GM23248 (cell line): Measurements from ENCODE around the gene CCDC197. TPM values are rescaled to one million over a fixed set of nuclear protein-coding genes. Genes with fewer than 3 reads are reported as not detected.

Experiments used
- DNase-seq: peaks from one replicate; pipeline ENCODE4 v3.0.0-alpha.2; 2015
- H2AFZ ChIP-seq: fragments of 200-600 bp; sonication (generic); 2 replicates; pipeline ENCODE4 v1.6.1; 2016; ENCODE audit warnings: antibody characterized with exemption
- H3F3A ChIP-seq: fragments of 200-600 bp; sonication (generic); 2 replicates; pipeline ENCODE4 v1.6.1; 2016; ENCODE audit warnings: mild to moderate bottlenecking, antibody characterized with exemption, mixed run types; ENCODE audit not compliant: insufficient read depth
- H3K27ac ChIP-seq: fragments of 200-600 bp; sonication (generic); 2 replicates; pipeline ENCODE4 v1.5.1; 2016; ENCODE audit warnings: mild to moderate bottlenecking
- H3K27me3 ChIP-seq: fragments of 200-600 bp; sonication (generic); replicated peaks from 2 replicates; pipeline ENCODE4 v1.6.1; 2016; ENCODE audit warnings: mild to moderate bottlenecking; ENCODE audit not compliant: insufficient read depth
- H3K36me3 ChIP-seq: fragments of 200-600 bp; sonication (generic); 2 replicates; pipeline ENCODE4 v1.6.1; 2016; ENCODE audit warnings: low read depth, mild to moderate bottlenecking
- H3K4me1 ChIP-seq: fragments of 200-600 bp; sonication (generic); 2 replicates; pipeline ENCODE4 v1.6.1; 2016; ENCODE audit warnings: mild to moderate bottlenecking; ENCODE audit not compliant: insufficient read depth
- H3K4me2 ChIP-seq: fragments of 200-600 bp; sonication (generic); one replicate; pipeline ENCODE4 v1.6.1; 2016; ENCODE audit warnings: mild to moderate bottlenecking; ENCODE audit not compliant: unreplicated experiment
- H3K4me3 ChIP-seq: fragments of 200-600 bp; sonication (generic); 2 replicates; pipeline ENCODE4 v1.5.1; 2016; ENCODE audit warnings: mild to moderate bottlenecking
- H3K79me2 ChIP-seq: fragments of 200-600 bp; sonication (generic); 2 replicates; pipeline ENCODE4 v1.6.1; 2016; ENCODE audit warnings: mild to moderate bottlenecking; ENCODE audit not compliant: insufficient read depth
- H3K9ac ChIP-seq: fragments of 200-600 bp; sonication (generic); 2 replicates; pipeline ENCODE4 v1.6.1; 2016; ENCODE audit warnings: mild to moderate bottlenecking
- H3K9me2 ChIP-seq: fragments of 200-600 bp; sonication (generic); 2 replicates; pipeline ENCODE4 v1.6.1; 2016; ENCODE audit warnings: mixed run types, mild to moderate bottlenecking, moderate library complexity; ENCODE audit not compliant: insufficient read depth
- H3K9me3 ChIP-seq: fragments of 200-600 bp; sonication (generic); one replicate; pipeline ENCODE4 v1.6.1; 2017; ENCODE audit warnings: low read depth
- H4K20me1 ChIP-seq: fragments of 200-600 bp; sonication (generic); 2 replicates; pipeline ENCODE4 v1.6.0; 2016; ENCODE audit not compliant: insufficient read depth
- EZH2 ChIP-seq: fragments of 200-600 bp; sonication (generic); IDR thresholded peaks from 2 replicates; pipeline ENCODE4 v1.6.1; 2018; ENCODE audit warnings: antibody characterized with exemption, mild to moderate bottlenecking; ENCODE audit not compliant: insufficient read depth, poor library complexity, severe bottlenecking
- EZH2phosphoT487 ChIP-seq: fragments of 200-600 bp; sonication (generic); IDR thresholded peaks from 2 replicates; pipeline ENCODE4 v1.6.1; 2018; ENCODE audit warnings: antibody characterized with exemption, moderate library complexity, mild to moderate bottlenecking, low read depth; ENCODE audit not compliant: insufficient read depth
- WGBS, 2 experiments: methylation state at CpG; one replicate each; pipeline ENCODE4 v1.1.6; 2015 to 2017; ENCODE audit warnings: low lambda C conversion rate in 2 of 2, low coverage in 1 of 2; ENCODE audit errors: missing lambda C conversion rate in 2 of 2; 5-methylcytosine and 5-hydroxymethylcytosine counted together
- in situ Hi-C: fragments of 300-500 bp; cut with MboI; formaldehyde crosslinking; loops from 2 replicates; pipeline ENCODE4 v1.15.0; 2020
- polyA plus RNA-seq: library from polyadenylated mRNA; unstranded; fragments of >200 nt; fragmentation: Nextera tagmentation; extraction: Ambion mirVana; gene quantifications from 2 replicates; pipeline ENCODE4 v1.2.1, GENCODE V29; 2016
- total RNA-seq: library from RNA; depleted of rRNA; stranded (reverse); fragments of >200 nt; shearing (Covaris generic); gene quantifications from 2 replicates; pipeline ENCODE4 v1.2.3, GENCODE V29; 2014

The CCDC197 gene
- total and polyA plus RNA-seq, 2 experiments from 2014 or later: not detected

DNA sequence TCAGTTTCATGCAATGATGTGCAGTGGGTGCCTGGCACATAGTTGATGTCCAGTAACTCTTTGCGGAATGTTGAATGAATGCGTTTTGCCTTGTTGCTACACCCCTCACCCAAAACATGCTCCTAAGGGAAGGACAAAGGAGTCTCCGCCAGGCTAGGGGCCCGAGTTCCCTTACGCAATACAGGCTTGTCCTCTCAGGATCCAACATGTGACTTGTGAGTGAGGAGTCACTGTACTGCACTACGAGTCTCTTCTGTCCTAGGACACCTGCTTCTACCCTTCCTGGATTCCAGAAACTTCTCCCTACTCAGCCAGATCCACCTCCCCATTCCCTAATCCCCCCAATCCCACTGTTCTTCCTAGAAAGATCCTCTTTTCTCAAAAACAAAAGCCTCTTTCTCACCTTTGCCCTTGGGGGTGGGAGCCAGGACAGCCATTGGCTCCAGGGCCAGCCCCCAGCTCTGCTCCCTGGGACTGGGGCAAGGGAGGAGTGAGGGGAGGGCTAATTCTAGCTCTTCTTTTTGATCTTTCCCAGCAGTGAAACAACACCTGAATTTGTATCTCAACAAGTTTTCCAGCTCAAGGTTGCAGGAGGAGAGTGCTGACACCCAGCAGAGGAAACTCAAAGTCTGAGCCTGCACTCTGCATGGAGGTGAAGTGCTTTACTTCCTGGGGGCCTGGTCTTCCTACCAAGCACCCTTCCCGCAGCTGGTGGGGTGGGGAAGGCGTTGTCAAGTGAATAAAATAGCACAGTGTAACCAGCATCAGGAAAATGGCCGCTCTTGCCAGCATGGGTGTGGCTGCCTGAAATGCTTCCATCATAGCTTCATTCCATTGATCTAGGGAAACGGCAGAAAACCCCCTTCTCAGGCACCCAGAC lies 25.7 kb downstream of the CCDC197 start:
- 49 to 53% methylated on average over 10 of the region's 10 CpGs for WGBS, 2 experiments
- H3K9me3 ChIP-seq: no peaks in the 10 kb centered on the region
- H3F3A ChIP-seq: no peaks in the 10 kb centered on the region
- H3K9me2 ChIP-seq: no peaks in the 10 kb centered on the region
- no peaks in the 10 kb centered on the region for H4K20me1 ChIP-seq
- H3K36me3 ChIP-seq: no peaks in the 10 kb centered on the region
- in situ Hi-C loops: no loop called here
- H3K4me2 ChIP-seq: no peak overlapping the region
- H3K4me3 ChIP-seq: no peak overlapping the region
- H3K4me1 ChIP-seq: no peaks in the 10 kb centered on the region
- no peak overlapping the region for H2AFZ ChIP-seq
- H3K9ac ChIP-seq: no peak overlapping the region
- TF ChIP-seq EZH2phosphoT487 (no peak), EZH2 (no peak)
- DNase-seq: no peak
- H3K79me2 ChIP-seq: no peaks in the 10 kb centered on the region
- no peak overlapping the region for H3K27ac ChIP-seq
- no peaks in the 10 kb centered on the region for H3K27me3 ChIP-seq

DNA sequence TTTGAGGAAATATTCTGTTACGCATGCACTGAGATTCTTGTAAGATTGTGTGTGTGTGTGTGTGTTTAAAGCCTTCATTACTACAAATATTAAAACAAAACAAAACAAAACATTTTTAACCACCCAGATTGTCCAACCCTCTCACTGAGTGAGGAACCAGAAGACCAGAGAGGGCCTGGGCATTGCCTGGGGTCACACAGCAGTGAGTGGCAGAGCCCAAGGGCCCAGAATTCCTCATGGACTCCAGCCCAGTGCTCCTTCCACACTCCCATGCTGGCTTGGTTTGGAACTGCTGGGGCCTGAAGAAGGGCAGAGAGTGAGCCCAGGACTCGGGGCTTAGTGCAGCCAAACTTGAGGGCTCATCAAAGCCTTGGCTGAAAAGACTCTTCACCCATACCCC lies 27.4 kb downstream of the CCDC197 start:
- no peaks in the 10 kb centered on the region for H3F3A ChIP-seq
- H3K9me2 ChIP-seq: no peaks in the 10 kb centered on the region
- no peak overlapping the region for H3K27ac ChIP-seq
- in situ Hi-C loops: no loop called here
- DNase-seq: no peak
- H4K20me1 ChIP-seq: no peaks in the 10 kb centered on the region
- H3K36me3 ChIP-seq: no peaks in the 10 kb centered on the region
- no peak overlapping the region for H2AFZ ChIP-seq
- no peak overlapping the region for H3K4me2 ChIP-seq
- no peaks in the 10 kb centered on the region for H3K9me3 ChIP-seq
- no peaks in the 10 kb centered on the region for H3K79me2 ChIP-seq
- H3K9ac ChIP-seq: no peak overlapping the region
- H3K4me1 ChIP-seq: no peaks in the 10 kb centered on the region
- no peak for TF ChIP-seq EZH2phosphoT487
- TF ChIP-seq EZH2: no peak
- no peak overlapping the region for H3K4me3 ChIP-seq
- WGBS, 2 experiments: 82 to 90% methylated on average over 2 of the region's 2 CpGs
- no peaks in the 10 kb centered on the region for H3K27me3 ChIP-seq

DNA sequence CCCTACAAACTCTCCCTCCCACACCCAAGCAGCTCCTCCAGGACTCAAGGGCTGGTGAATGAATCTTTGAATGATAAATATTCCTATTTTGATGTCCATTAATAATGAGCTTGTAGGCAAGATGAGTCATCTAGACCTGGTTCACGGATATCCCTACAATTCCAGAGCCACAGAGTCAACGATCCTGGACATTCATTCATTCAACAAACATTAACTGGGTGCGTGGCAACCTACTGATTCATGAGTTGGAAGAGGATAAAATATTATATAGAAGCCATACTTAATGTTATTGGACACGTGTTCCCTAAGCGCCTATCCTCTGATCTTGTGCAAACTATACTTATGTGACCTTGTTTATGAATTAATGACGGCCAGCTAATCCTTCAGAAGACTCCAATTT lies 28.6 kb downstream of the CCDC197 start:
- in situ Hi-C loops: no loop called here
- H3K4me3 ChIP-seq: peak overlapping the region; percentile 75

DNA sequence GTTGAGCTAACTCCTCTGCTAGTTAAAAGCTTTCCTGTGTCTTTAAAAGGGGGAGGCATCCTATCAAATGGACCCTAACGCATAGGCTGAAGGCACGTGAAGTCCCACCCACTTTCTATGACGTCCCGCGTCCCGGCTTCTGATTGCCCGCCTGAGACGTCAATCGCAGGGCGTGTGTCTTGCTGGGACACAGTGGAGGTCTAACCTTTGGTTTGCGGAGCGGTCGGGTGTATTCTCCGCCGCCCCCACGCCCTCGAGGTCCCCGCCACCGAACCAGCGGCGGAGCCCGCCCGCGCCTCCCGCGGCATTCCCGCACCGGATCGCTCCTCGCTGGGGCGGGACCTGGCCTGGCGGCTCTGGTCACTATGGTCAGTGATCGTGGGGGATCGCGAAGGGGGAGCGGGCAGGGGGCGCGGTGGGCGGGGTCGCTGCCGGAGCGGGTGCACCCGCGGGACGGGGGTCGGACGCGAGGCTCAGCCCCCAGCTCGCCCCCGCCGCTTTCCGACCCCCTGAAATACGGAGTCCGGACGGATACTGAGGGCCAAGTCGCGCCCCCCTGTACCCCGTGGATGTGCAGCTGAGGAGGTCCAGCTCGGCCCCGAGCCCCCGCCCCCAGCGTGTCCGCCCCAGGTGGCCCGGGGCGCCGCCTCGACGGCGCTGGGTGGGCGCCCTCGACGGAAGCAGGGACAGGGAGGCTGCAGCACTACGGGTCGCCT lies 29.2 kb downstream of the CCDC197 start, which contains the start of gene OTUB2:
OTUB2 (plus strand) TSS at position 168 of the 716 bp plus-strand sequence; CDS start at position 366, 198 bp downstream.
- Histone ChIP-seq H3K9me2 (no peaks in the 10 kb centered on the region), H3K36me3 (no peaks in the 10 kb centered on the region), H3K4me3 (peak within 1 kb of the TSS; percentile 75), H4K20me1 (no peaks in the 10 kb centered on the region), H3K4me1 (no peaks in the 10 kb centered on the region), H3K27ac (no peak within 1 kb of the TSS), H3K9ac (peak within 1 kb of the TSS; percentile 73), H2AFZ (peak within 1 kb of the TSS; percentile 86), H3K4me2 (peak within 1 kb of the TSS; percentile 64), H3K27me3 (no peaks in the 10 kb centered on the region), H3F3A (no peaks in the 10 kb centered on the region), H3K9me3 (no peaks in the 10 kb centered on the region), H3K79me2 (no peaks in the 10 kb centered on the region)
- TF ChIP-seq EZH2phosphoT487 (no peak), EZH2 (no peak)
- 1 to 2% methylated on average over 25 to 60 of the region's 74 CpGs for WGBS, 2 experiments
- in situ Hi-C loops: no loop called here
- peak; percentile 98 for DNase-seq

More for the DNA sequence above, 28.6 kb downstream of the CCDC197 start:
- Histone ChIP-seq H3K9ac (no peak overlapping the region), H3K79me2 (no peaks in the 10 kb centered on the region), H4K20me1 (no peaks in the 10 kb centered on the region), H3K9me2 (no peaks in the 10 kb centered on the region), H3K4me1 (no peaks in the 10 kb centered on the region), H3K36me3 (no peaks in the 10 kb centered on the region), H2AFZ (peak overlapping the region; percentile 67), H3K9me3 (no peaks in the 10 kb centered on the region), H3F3A (no peaks in the 10 kb centered on the region), H3K4me2 (no peak overlapping the region), H3K27me3 (no peaks in the 10 kb centered on the region), H3K27ac (no peak overlapping the region)
- 65 to 66% methylated on average over 6 of the region's 6 CpGs for WGBS, 2 experiments
- DNase-seq: peak; percentile 18
- TF ChIP-seq EZH2phosphoT487 (no peak), EZH2 (no peak)
